Upper lobe of left lung (tissue), 6 donors: ENCODE results near the gene OLIG3. TPM values are rescaled to one million over a fixed set of nuclear protein-coding genes. Genes with fewer than 3 reads are reported as not detected.

ENCODE experiments used
- ATAC-seq, 2 donors: fragments of 200-7000 bp; cut with Tn5 transposase; one replicate each; pipeline ENCODE4 v1.9.1; 2022; ENCODE audit warnings: mild to moderate bottlenecking in 2 of 2, moderate library complexity in 2 of 2; ENCODE audit not compliant: low FRiP score in 2 of 2
- DNase-seq, 2 donors: peaks; one replicate each; pipeline ENCODE4 v3.0.0-alpha.2; 2019 to 2020
- H3K27ac ChIP-seq, 4 donors: fragments of 200-600 bp; sonication (generic); one replicate each; pipeline ENCODE4 v1.5.1; 2016 to 2019
- H3K27me3 ChIP-seq, 4 donors: fragments of 200-600 bp; sonication (generic); one replicate each; pipeline ENCODE4 v1.5.1; 2017 to 2019
- H3K36me3 ChIP-seq, 4 donors: fragments of 200-600 bp; sonication (generic); one replicate each; pipeline ENCODE4 v1.5.1; 2016 to 2019
- H3K4me1 ChIP-seq, 4 donors: fragments of 200-600 bp; sonication (generic); one replicate each; pipeline ENCODE4 v1.5.1; 2018 to 2019
- H3K4me3 ChIP-seq, 4 donors: fragments of 200-600 bp; sonication (generic); one replicate each; pipeline ENCODE4 v1.5.1; 2017 to 2019; ENCODE audit warnings: mild to moderate bottlenecking in 2 of 4, moderate library complexity in 1 of 4
- H3K9me3 ChIP-seq, 4 donors: fragments of 200-600 bp; sonication (generic); one replicate each; pipeline ENCODE4 v1.5.1; 2018 to 2019
- EP300 ChIP-seq, 4 donors: sonication (generic); formaldehyde crosslinking; IDR thresholded peaks; one replicate each; pipeline ENCODE4 v1.5.1; 2017; ENCODE audit warnings: antibody characterized with exemption in 4 of 4, control low read depth in 2 of 4
- POLR2A ChIP-seq, 4 donors: fragments of 450-650 bp; IDR thresholded peaks; one replicate each; pipeline ENCODE4 v1.5.1; 2016 to 2017; ENCODE audit warnings: antibody characterized with exemption in 4 of 4, mild to moderate bottlenecking in 2 of 4
- POLR2AphosphoS5 ChIP-seq, 2 donors: sonication (generic); formaldehyde crosslinking; IDR thresholded peaks; one replicate each; pipeline ENCODE4 v1.5.1; 2017; ENCODE audit warnings: antibody characterized with exemption in 2 of 2
- WGBS, 2 donors: methylation state at CpG; one replicate each; pipeline ENCODE4 v1.1.5; 2017 to 2018; 5-methylcytosine and 5-hydroxymethylcytosine counted together
- total RNA-seq, 6 donors: library from RNA; depleted of rRNA in 4 of 6; stranded (reverse); fragments of >200 nt in 4 of 6; gene quantifications; one replicate each; pipeline versions ENCODE4 v1.1.0 to v1.2.1, GENCODE V29; 2016 to 2021
- TF ChIP-seq, protein P1 (sequence below), 6 experiments: fragments of 450-650 bp in 4 of 6; fragments of 200-600 bp in 2 of 6; sonication (generic) in 2 of 6; IDR thresholded peaks; one replicate each; pipeline ENCODE4 v1.5.1; 2016 to 2019; ENCODE audit warnings: antibody characterized with exemption in 6 of 6
- donor health status: DM: no; HTN: no; CAD: no; lungs with moderate emphysema.
- donor health status: DM: no; HTN: yes; CAD: no; lungs with severe emphysema.

The OLIG3 gene
- total RNA-seq, 6 donors from 2014 or later: not detected

- H3K9me3 ChIP-seq: no peaks in the 10 kb centered on the region
- H3K4me1 ChIP-seq: no peaks in the 10 kb centered on the region
- H3K4me3 ChIP-seq: no peak overlapping the region
- no peaks in the 10 kb centered on the region for H3K27me3 ChIP-seq
- no peak for ATAC-seq
- no peak for DNase-seq
- 82 to 85% methylated on average over 7 of the region's 7 CpGs for WGBS, 2 donors
- TF ChIP-seq POLR2A (IDR thresholded peaks at IDR 0.05) (no peak), EP300 (IDR thresholded peaks at IDR 0.05) (no peak), POLR2AphosphoS5 (IDR thresholded peaks at IDR 0.05) (no peak)
- TF ChIP-seq, protein P1, sequence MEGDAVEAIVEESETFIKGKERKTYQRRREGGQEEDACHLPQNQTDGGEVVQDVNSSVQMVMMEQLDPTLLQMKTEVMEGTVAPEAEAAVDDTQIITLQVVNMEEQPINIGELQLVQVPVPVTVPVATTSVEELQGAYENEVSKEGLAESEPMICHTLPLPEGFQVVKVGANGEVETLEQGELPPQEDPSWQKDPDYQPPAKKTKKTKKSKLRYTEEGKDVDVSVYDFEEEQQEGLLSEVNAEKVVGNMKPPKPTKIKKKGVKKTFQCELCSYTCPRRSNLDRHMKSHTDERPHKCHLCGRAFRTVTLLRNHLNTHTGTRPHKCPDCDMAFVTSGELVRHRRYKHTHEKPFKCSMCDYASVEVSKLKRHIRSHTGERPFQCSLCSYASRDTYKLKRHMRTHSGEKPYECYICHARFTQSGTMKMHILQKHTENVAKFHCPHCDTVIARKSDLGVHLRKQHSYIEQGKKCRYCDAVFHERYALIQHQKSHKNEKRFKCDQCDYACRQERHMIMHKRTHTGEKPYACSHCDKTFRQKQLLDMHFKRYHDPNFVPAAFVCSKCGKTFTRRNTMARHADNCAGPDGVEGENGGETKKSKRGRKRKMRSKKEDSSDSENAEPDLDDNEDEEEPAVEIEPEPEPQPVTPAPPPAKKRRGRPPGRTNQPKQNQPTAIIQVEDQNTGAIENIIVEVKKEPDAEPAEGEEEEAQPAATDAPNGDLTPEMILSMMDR (IDR thresholded peaks at IDR 0.05): no peak
- no peaks in the 10 kb centered on the region for H3K36me3 ChIP-seq
- no peak overlapping the region for H3K27ac ChIP-seq
Measured at GRCh38 chr6:137531376-137532092, 37.3 kb upstream of the OLIG3 start.

DNA sequence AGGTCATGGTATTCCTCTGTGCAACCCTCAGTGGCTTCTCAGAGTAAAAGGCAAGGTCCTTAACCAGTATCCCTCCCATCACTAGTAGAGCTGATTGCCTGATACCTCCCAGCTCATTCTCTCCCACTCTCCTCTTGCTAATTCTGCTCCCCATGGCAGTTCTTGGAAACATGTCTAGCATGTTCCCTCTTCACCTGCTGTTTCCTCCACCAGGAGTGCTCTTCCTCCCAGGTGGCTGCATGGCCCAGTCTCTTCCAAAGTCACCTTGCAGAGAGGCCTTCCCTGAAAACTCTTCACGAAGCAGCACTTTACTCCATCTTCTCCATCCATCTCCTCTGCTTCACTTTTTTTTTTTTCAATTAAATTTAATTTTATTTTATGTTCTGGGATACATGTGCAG lies 36.2 kb upstream of the OLIG3 start:
- 63 to 69% methylated on average over 1 of the region's 1 CpG for WGBS, 2 donors
- no peak for ATAC-seq

GRCh38 chr6:137522831-137523230 lies 28.6 kb upstream of the OLIG3 start:
- WGBS, 2 donors: 51 to 53% methylated on average over 7 of the region's 7 CpGs
- no peaks in the 10 kb centered on the region for H3K27me3 ChIP-seq

More for the DNA sequence above, 36.2 kb upstream of the OLIG3 start:
- Histone ChIP-seq H3K4me3 (no peak overlapping the region), H3K36me3 (no peaks in the 10 kb centered on the region), H3K27me3 (no peaks in the 10 kb centered on the region), H3K9me3 (peaks cover 0 to 5% (median 0%) of the 10 kb centered on the region in 4 donors), H3K27ac (no peak overlapping the region), H3K4me1 (no peaks in the 10 kb centered on the region)
- TF ChIP-seq POLR2AphosphoS5 (IDR thresholded peaks at IDR 0.05) (no peak), EP300 (IDR thresholded peaks at IDR 0.05) (no peak), POLR2A (IDR thresholded peaks at IDR 0.05) (no peak)
- TF ChIP-seq, protein P1 (IDR thresholded peaks at IDR 0.05): no peak
- DNase-seq: no peak

DNA sequence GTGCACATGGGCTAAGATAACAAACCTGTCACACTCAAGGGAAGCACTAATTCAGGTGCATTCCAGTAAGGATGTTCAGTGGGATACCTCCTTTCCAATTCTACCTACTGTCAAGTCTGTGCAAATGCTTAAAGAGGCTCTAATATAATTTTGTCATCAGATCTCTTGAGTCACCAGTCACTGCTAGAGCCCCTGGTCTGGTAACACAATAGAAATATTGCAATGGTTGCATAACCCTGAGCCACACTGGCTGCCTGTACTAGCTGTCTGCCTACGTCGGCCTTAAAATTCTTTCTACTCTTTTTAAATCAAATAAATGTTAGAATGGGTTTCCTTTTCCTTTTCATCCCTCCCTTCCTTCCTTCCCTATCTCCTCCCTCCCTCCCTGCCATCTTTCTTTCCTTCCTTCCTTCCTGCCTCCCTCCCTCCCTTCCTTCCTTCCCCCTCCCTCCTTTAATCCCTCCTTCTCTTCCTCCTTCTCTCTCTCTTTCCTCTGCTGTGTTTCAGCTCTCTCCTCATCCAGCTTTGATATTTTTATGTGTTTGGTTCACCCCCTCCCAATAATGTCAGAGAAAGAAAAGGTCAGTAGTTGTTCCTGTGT lies 28.1 kb upstream of the OLIG3 start:
- Histone ChIP-seq H3K4me3 (no peak overlapping the region), H3K4me1 (no peaks in the 10 kb centered on the region), H3K27ac (no peak overlapping the region), H3K9me3 (peaks cover 0 to 5% (median 0%) of the 10 kb centered on the region in 4 donors), H3K27me3 (no peaks in the 10 kb centered on the region), H3K36me3 (no peaks in the 10 kb centered on the region)
- no peak for ATAC-seq
- WGBS, 2 donors: 55 to 68% methylated on average over 2 of the region's 2 CpGs
- TF ChIP-seq, protein P1 (IDR thresholded peaks at IDR 0.05): no peak
- TF ChIP-seq POLR2A (IDR thresholded peaks at IDR 0.05): no peak
- TF ChIP-seq EP300 (IDR thresholded peaks at IDR 0.05): no peak
- no peak for TF ChIP-seq POLR2AphosphoS5 (IDR thresholded peaks at IDR 0.05)
- DNase-seq: no peak

More at GRCh38 chr6:137522831-137523230, 28.6 kb upstream of the OLIG3 start:
- Histone ChIP-seq H3K9me3 (peaks cover 0 to 5% (median 0%) of the 10 kb centered on the region in 4 donors), H3K27ac (no peak overlapping the region), H3K4me3 (no peak overlapping the region), H3K4me1 (no peaks in the 10 kb centered on the region), H3K36me3 (no peaks in the 10 kb centered on the region)
- TF ChIP-seq, protein P1 (IDR thresholded peaks at IDR 0.05): no peak
- TF ChIP-seq POLR2AphosphoS5 (IDR thresholded peaks at IDR 0.05) (no peak), POLR2A (IDR thresholded peaks at IDR 0.05) (no peak), EP300 (IDR thresholded peaks at IDR 0.05) (no peak)
- no peak for ATAC-seq
- DNase-seq: no peak
